GM12878 (cell line): Measurements from ENCODE around the gene MAP1LC3A. TPM values are rescaled to one million over a fixed set of nuclear protein-coding genes. Genes with fewer than 3 reads are reported as not detected.

Experiments
- ATAC-seq: fragments of 200-7000 bp; cut with Tn5 transposase; 3 replicates; pipeline ENCODE4 v1.9.1; 2020; ENCODE audit warnings: mild to moderate bottlenecking, moderate library complexity
- BruUV-seq: library from RNA; stranded (reverse); fragments of 400-500 nt; replicated peaks from 2 replicates; lab custom pipeline; 2021; lab: Mats Ljungman, UMichigan
- CTCF ChIA-PET: fragments of 300-600 bp; sonication (Branson Sonifier 250); formaldehyde crosslinking; extraction: SDS; loops from one replicate; lab custom pipeline; 2021; ENCODE audit warnings: inconsistent platforms; lab: Yijun Ruan, JAX
- POLR2A ChIA-PET: fragments of 350-600 bp; formaldehyde crosslinking; extraction: SDS; loops from one replicate; lab custom pipeline; 2021; ENCODE audit warnings: inconsistent platforms; lab: Charles Lee
- RAD21 ChIA-PET: fragments of 300-600 bp; sonication (Branson Sonifier 250); formaldehyde crosslinking; loops from one replicate; lab custom pipeline; 2023; ENCODE audit warnings: antibody characterized with exemption; ENCODE audit not compliant: unreplicated experiment; lab: Charles Lee
- SMC1A ChIA-PET: fragments of 300-600 bp; sonication (Branson Sonifier 250); formaldehyde crosslinking; loops from one replicate; lab custom pipeline; 2023; ENCODE audit not compliant: unreplicated experiment, uncharacterized antibody; lab: Charles Lee
- DNase-seq: peaks from one replicate; pipeline ENCODE4 v3.0.0-alpha.2; 2011; ENCODE audit warnings: low read depth, low spot score
- FAIRE-seq: peaks from 3 replicates; lab custom pipeline; 2011; peaks lifted over from hg19 to GRCh38; lab: Jason Lieb, UNC
- H2AFZ ChIP-seq: 2 replicates; pipeline ENCODE4 v1.6.0; 2011; ENCODE audit warnings: low read depth, low read length, control low read depth; ENCODE audit not compliant: control insufficient read depth
- H3K27ac ChIP-seq: 2 replicates; pipeline ENCODE4 v1.5.1; 2011; ENCODE audit warnings: control low read depth; ENCODE audit not compliant: control insufficient read depth, insufficient read depth
- H3K27me3 ChIP-seq, 2 experiments: replicated peaks in 1 of 2; 2 replicates each; pipeline versions ENCODE4 v1.6.0 to v1.6.1; 2011; ENCODE audit warnings: low read length in 1 of 2; ENCODE audit not compliant: control insufficient read depth in 2 of 2, insufficient read depth in 2 of 2
- H3K36me3 ChIP-seq, 2 experiments: 2 replicates each; pipeline ENCODE4 v1.5.1; 2011; ENCODE audit warnings: low read length in 1 of 2; ENCODE audit not compliant: control insufficient read depth in 2 of 2, insufficient read depth in 2 of 2
- H3K4me1 ChIP-seq: 2 replicates; pipeline ENCODE4 v1.6.1; 2011; ENCODE audit warnings: mild to moderate bottlenecking, low read length, moderate library complexity, mixed read lengths; ENCODE audit not compliant: control insufficient read depth, insufficient read depth
- H3K4me2 ChIP-seq: 2 replicates; pipeline ENCODE4 v1.6.0; 2011; ENCODE audit warnings: control low read depth; ENCODE audit not compliant: control insufficient read depth, insufficient read depth
- H3K4me3 ChIP-seq: fragments of 200-600 bp; sonication (generic); 2 replicates; pipeline ENCODE4 v1.5.1; 2016
- H3K79me2 ChIP-seq: 2 replicates; pipeline ENCODE4 v1.6.0; 2011; ENCODE audit warnings: low read length; ENCODE audit not compliant: control insufficient read depth, insufficient read depth
- H3K9ac ChIP-seq: 2 replicates; pipeline ENCODE4 v1.8.0; 2011; ENCODE audit warnings: low read length, control low read depth, mixed read lengths; ENCODE audit not compliant: control insufficient read depth, insufficient read depth
- H3K9me3 ChIP-seq: replicated peaks from 3 replicates; pipeline ENCODE4 v1.5.1; 2011; ENCODE audit warnings: mild to moderate bottlenecking, low read length; ENCODE audit not compliant: control insufficient read depth, insufficient read depth
- H4K20me1 ChIP-seq: 2 replicates; pipeline ENCODE4 v1.6.0; 2011; ENCODE audit not compliant: control insufficient read depth, insufficient read depth
- KLF5 ChIP-seq: fragments of 450-650 bp; IDR thresholded peaks from 2 replicates; pipeline ENCODE4 v1.6.1; 2014; ENCODE audit warnings: mild to moderate bottlenecking; ENCODE audit not compliant: partially characterized antibody
- LARP7 ChIP-seq: fragments of 450-650 bp; IDR thresholded peaks from 2 replicates; pipeline ENCODE4 v1.6.1; 2017; ENCODE audit warnings: mild to moderate bottlenecking
- NR2C1 ChIP-seq: fragments of 450-650 bp; IDR thresholded peaks from 2 replicates; pipeline ENCODE4 v1.6.1; 2017; ENCODE audit warnings: antibody characterized with exemption, mild to moderate bottlenecking, moderate library complexity
- PML ChIP-seq: IDR thresholded peaks from 2 replicates; pipeline ENCODE4 v1.6.1; 2012; ENCODE audit warnings: low read length, inconsistent platforms
- POU2F2 ChIP-seq: IDR thresholded peaks from 3 replicates; pipeline ENCODE4 v1.6.1; 2011; ENCODE audit warnings: low read depth, mild to moderate bottlenecking, low read length, borderline replicate concordance
- RUNX3 ChIP-seq: IDR thresholded peaks from 2 replicates; pipeline ENCODE4 v1.6.1; 2012; ENCODE audit warnings: low read length, inconsistent platforms
- SMAD1 ChIP-seq: fragments of 450-650 bp; IDR thresholded peaks from 2 replicates; pipeline ENCODE4 v1.6.1; 2018; ENCODE audit warnings: mild to moderate bottlenecking, low read depth; ENCODE audit not compliant: partially characterized antibody
- SMC3 ChIP-seq: IDR thresholded peaks from 2 replicates; pipeline ENCODE4 v1.6.1; 2011; ENCODE audit warnings: low read length, improper control_type of control experiment, borderline replicate concordance
- WGBS: methylation state at CpG from one replicate; pipeline ENCODE4 v1.1.6; 2016; ENCODE audit warnings: low lambda C conversion rate; ENCODE audit not compliant: insufficient replicate concordance, insufficient coverage; ENCODE audit errors: missing lambda C conversion rate; 5-methylcytosine and 5-hydroxymethylcytosine counted together
- in situ Hi-C: fragments of 300-500 bp; cut with MboI; formaldehyde crosslinking; loops from 9 replicates; pipeline ENCODE4 v1.14.3; 2018; ENCODE audit warnings: mixed read lengths
- intact Hi-C: fragments of 100-400 bp; cut with micrococcal nuclease; formaldehyde crosslinking; loops from one replicate; pipeline ENCODE4 v1.14.2; 2022; ENCODE audit not compliant: unreplicated experiment
- polyA plus RNA-seq, 11 experiments: library from polyadenylated mRNA; depleted of rRNA in 4 of 11; unstranded in 6 of 11; stranded (reverse) in 5 of 11; fragments of >200 nt; fragmentation: Nextera tagmentation in 4 of 11; fragmentation: Illumina TruSeq in 1 of 11; extraction: Ambion mirVana in 4 of 11; extraction: Trizol in 1 of 11; gene quantifications; 1 replicate in 1 of 11; 2 replicates in 10 of 11; pipeline versions ENCODE4 v1.2.1 to v1.2.3, GENCODE V29; 2011 to 2016; ENCODE audit warnings: inconsistent platforms in 2 of 11, missing spikeins in 2 of 11, low read depth in 1 of 11
- total RNA-seq, 4 experiments: library from RNA; depleted of rRNA in 3 of 4; stranded (reverse); fragments of >200 nt in 3 of 4; fragmentation: Illumina TruSeq in 1 of 4; extraction: Trizol in 1 of 4; gene quantifications; 2 replicates each; pipeline versions ENCODE4 v1.2.1 to v1.2.3, GENCODE V29; 2013 to 2021
- TF ChIP-seq, protein P1 (sequence below): fragments of 450-650 bp; IDR thresholded peaks from 2 replicates; pipeline ENCODE4 v1.6.1; 2017; ENCODE audit warnings: low read depth, mild to moderate bottlenecking, moderate library complexity
- TF ChIP-seq, protein P2 (sequence below): fragments of 450-650 bp; formaldehyde crosslinking; IDR thresholded peaks from 2 replicates; pipeline ENCODE4 v1.4.0; 2022; ENCODE audit warnings: mild to moderate bottlenecking, moderate library complexity
- TF ChIP-seq, protein P3 (sequence below): fragments of 450-650 bp; IDR thresholded peaks from 2 replicates; pipeline ENCODE4 v1.6.1; 2017; ENCODE audit warnings: mild to moderate bottlenecking, moderate library complexity
- TF ChIP-seq, protein P4 (sequence below): IDR thresholded peaks from 2 replicates; pipeline ENCODE4 v1.6.1; 2012; ENCODE audit warnings: low read depth, low read length, improper control_type of control experiment

MAP1LC3A gene
- total and polyA plus RNA-seq, 10 of the 15 experiments (the other 5 are each of a cell fraction or from before 2014, with no cell fraction given), result 0.27 to 1.2 (median 0.39) TPM; not detected in 4

DNA sequence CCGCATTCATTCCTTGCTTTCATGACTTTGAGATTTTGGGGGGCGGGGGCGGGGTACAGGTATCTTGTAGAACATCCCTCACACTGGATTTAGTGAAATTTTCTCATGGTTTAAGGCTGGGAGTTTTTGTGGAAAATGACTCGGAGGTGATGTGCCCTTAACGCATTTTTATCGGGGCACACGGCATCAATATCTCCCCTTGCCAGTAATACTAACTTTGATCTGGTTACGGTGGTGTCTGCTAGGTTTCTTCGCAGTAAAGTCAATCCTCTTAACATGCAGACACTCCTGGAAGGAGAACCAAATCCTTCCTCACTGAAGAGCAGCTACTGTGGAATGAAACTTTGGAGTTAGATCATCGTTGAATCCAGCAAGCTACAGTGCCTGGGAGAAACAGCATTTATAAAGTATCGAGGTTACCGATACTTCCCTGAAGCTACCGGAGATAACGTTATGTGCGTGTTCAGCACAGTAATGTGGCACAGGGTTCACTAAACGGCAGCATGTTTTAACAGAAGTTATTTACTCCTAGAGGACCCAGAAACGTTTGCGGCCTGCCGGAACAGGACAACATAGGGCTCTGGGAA is 43.5 kb upstream of the MAP1LC3A start:
- no peaks in the 10 kb centered on the region for H3K9me3 ChIP-seq
- no peaks in the 10 kb centered on the region for H3K27me3 ChIP-seq
- BruUV-seq, result TSS peak; percentile 84
- POLR2A ChIA-PET, result interaction anchor here (0.9 to 2.7 kb wide), 7 partner anchors 26 to 214 kb away, joined by 3 to 21 read pairs (median 4); partner anchors contain the start of genes AHCY and ITCH
- FAIRE-seq, result peak; percentile 94
- H3K36me3 ChIP-seq, result peaks cover 0 to 2% of the 10 kb centered on the region in 2 experiments; a peak in 1 of 4 replicates
- SMC1A ChIA-PET, result interaction anchor here (0.9 to 4.3 kb wide), 11 partner anchors 10 to 258 kb away, joined by 3 to 35 read pairs (median 5); partner anchors contain the start of gene TP53INP2
- in situ Hi-C loops, result loop anchor here (5.0 kb wide), 1 partner anchor 203 kb away; no protein-coding TSS in a partner anchor
- intact Hi-C loops, result loop anchor here (5.0 kb wide), 2 partner anchors 38 to 148 kb away; no protein-coding TSS in a partner anchor
- WGBS, result 17% methylated on average over 19 of the region's 19 CpGs
- H3K4me3 ChIP-seq, result peak overlapping the region; percentile 82
- H3K79me2 ChIP-seq, result peaks cover 28% of the 10 kb centered on the region
- no peak for ATAC-seq
- peaks cover 7% of the 10 kb centered on the region; the same call in 1 of the 2 replicates for H3K4me1 ChIP-seq
- RAD21 ChIA-PET, result interaction anchor here (0.6 to 5.0 kb wide), 14 partner anchors 23 to 255 kb away, joined by 3 to 45 read pairs (median 5); partner anchors contain the start of genes AHCY, ITCH and TP53INP2
- H3K4me2 ChIP-seq, result peak overlapping the region; percentile 89
- H4K20me1 ChIP-seq, result no peaks in the 10 kb centered on the region
- peak overlapping the region; percentile 74 for H2AFZ ChIP-seq
- no peak for DNase-seq
- peak overlapping the region; percentile 86 for H3K9ac ChIP-seq
- peak overlapping the region; percentile 78 for H3K27ac ChIP-seq
- CTCF ChIA-PET, result interaction anchor here (0.8 to 5.3 kb wide), 13 partner anchors 20 to 257 kb away, joined by 3 to 61 read pairs (median 4); partner anchors contain the start of gene ITCH
- TF ChIP-seq, protein P1, sequence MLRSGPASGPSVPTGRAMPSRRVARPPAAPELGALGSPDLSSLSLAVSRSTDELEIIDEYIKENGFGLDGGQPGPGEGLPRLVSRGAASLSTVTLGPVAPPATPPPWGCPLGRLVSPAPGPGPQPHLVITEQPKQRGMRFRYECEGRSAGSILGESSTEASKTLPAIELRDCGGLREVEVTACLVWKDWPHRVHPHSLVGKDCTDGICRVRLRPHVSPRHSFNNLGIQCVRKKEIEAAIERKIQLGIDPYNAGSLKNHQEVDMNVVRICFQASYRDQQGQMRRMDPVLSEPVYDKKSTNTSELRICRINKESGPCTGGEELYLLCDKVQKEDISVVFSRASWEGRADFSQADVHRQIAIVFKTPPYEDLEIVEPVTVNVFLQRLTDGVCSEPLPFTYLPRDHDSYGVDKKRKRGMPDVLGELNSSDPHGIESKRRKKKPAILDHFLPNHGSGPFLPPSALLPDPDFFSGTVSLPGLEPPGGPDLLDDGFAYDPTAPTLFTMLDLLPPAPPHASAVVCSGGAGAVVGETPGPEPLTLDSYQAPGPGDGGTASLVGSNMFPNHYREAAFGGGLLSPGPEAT, result peak; percentile 65; the same call in 1 of the 2 replicates
- TF ChIP-seq, protein P2, sequence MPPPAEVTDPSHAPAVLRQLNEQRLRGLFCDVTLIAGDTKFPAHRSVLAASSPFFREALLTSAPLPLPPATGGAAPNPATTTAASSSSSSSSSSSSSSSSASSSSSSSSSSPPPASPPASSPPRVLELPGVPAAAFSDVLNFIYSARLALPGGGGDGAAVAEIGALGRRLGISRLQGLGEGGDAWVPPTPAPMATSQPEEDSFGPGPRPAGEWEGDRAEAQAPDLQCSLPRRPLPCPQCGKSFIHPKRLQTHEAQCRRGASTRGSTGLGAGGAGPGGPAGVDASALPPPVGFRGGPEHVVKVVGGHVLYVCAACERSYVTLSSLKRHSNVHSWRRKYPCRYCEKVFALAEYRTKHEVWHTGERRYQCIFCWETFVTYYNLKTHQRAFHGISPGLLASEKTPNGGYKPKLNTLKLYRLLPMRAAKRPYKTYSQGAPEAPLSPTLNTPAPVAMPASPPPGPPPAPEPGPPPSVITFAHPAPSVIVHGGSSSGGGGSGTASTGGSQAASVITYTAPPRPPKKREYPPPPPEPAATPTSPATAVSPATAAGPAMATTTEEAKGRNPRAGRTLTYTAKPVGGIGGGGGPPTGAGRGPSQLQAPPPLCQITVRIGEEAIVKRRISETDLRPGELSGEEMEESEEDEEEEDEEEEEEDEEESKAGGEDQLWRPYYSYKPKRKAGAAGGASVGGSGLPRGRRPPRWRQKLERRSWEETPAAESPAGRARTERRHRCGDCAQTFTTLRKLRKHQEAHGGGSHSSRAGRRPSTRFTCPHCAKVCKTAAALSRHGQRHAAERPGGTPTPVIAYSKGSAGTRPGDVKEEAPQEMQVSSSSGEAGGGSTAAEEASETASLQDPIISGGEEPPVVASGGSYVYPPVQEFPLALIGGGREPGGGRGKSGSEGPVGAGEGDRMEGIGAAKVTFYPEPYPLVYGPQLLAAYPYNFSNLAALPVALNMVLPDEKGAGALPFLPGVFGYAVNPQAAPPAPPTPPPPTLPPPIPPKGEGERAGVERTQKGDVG, result no peak
- TF ChIP-seq, protein P3, sequence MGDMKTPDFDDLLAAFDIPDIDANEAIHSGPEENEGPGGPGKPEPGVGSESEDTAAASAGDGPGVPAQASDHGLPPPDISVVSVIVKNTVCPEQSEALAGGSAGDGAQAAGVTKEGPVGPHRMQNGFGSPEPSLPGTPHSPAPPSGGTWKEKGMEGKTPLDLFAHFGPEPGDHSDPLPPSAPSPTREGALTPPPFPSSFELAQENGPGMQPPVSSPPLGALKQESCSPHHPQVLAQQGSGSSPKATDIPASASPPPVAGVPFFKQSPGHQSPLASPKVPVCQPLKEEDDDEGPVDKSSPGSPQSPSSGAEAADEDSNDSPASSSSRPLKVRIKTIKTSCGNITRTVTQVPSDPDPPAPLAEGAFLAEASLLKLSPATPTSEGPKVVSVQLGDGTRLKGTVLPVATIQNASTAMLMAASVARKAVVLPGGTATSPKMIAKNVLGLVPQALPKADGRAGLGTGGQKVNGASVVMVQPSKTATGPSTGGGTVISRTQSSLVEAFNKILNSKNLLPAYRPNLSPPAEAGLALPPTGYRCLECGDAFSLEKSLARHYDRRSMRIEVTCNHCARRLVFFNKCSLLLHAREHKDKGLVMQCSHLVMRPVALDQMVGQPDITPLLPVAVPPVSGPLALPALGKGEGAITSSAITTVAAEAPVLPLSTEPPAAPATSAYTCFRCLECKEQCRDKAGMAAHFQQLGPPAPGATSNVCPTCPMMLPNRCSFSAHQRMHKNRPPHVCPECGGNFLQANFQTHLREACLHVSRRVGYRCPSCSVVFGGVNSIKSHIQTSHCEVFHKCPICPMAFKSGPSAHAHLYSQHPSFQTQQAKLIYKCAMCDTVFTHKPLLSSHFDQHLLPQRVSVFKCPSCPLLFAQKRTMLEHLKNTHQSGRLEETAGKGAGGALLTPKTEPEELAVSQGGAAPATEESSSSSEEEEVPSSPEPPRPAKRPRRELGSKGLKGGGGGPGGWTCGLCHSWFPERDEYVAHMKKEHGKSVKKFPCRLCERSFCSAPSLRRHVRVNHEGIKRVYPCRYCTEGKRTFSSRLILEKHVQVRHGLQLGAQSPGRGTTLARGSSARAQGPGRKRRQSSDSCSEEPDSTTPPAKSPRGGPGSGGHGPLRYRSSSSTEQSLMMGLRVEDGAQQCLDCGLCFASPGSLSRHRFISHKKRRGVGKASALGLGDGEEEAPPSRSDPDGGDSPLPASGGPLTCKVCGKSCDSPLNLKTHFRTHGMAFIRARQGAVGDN, result peak; percentile 27; the same call in 1 of the 2 replicates
- no peak for TF ChIP-seq SMC3
- TF ChIP-seq SMAD1, result peak; percentile 15
- peak; percentile 14; the same call in 1 of the 2 replicates for TF ChIP-seq LARP7
- 0 out of 3 replicates have a peak, but pooled peaks have one; percentile 6 for TF ChIP-seq POU2F2
- TF ChIP-seq RUNX3, result peak; percentile 4; the same call in 1 of the 2 replicates
- TF ChIP-seq, protein P4, sequence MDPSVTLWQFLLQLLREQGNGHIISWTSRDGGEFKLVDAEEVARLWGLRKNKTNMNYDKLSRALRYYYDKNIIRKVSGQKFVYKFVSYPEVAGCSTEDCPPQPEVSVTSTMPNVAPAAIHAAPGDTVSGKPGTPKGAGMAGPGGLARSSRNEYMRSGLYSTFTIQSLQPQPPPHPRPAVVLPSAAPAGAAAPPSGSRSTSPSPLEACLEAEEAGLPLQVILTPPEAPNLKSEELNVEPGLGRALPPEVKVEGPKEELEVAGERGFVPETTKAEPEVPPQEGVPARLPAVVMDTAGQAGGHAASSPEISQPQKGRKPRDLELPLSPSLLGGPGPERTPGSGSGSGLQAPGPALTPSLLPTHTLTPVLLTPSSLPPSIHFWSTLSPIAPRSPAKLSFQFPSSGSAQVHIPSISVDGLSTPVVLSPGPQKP, result no peak
- TF ChIP-seq NR2C1, result no peak
- peak; percentile 15 for TF ChIP-seq KLF5
- TF ChIP-seq PML, result 0 out of 2 replicates have a peak, but pooled peaks have one; percentile 18
